GM21717 (cell line): ENCODE results near the gene SHTN1.
A peak's percentile ranks its signal among the peaks of the same experiment; 100 is the strongest.

Experiments used
- ATAC-seq: cut with Tn5 transposase; IDR thresholded peaks from one replicate; pipeline ENCODE4 v1.9.1; 2021; ENCODE audit warnings: mild to moderate bottlenecking, moderate library complexity; ENCODE audit not compliant: unreplicated experiment

Gene SHTN1

GRCh38 chr10:116838143-116838725, 166.8 kb downstream of the SHTN1 start:
- peak; percentile 84 for ATAC-seq

- ATAC-seq: no peak
Measured at GRCh38 chr10:116836902-116837523, 168.0 kb downstream of the SHTN1 start.

GRCh38 chr10:116836083-116836482, 168.9 kb downstream of the SHTN1 start:
- ATAC-seq: no peak

- ATAC-seq: no peak
Measured at GRCh38 chr10:116835658-116836057, 169.3 kb downstream of the SHTN1 start.

- ATAC-seq: no peak
Measured at GRCh38 chr10:116833986-116834985, 170.7 kb downstream of the SHTN1 start.

- no peak for ATAC-seq
Measured at GRCh38 chr10:116831790-116832189, 173.2 kb downstream of the SHTN1 start.
